IPS-11a (cell line): ENCODE data around the gene CBFA2T3.
"Not testable (repeated sequence)": the region's sequence is repeated elsewhere in the genome, so short reads cannot be mapped to it uniquely, and the experiment has no call there.

ENCODE experiments used
- H3K4me3 ChIP-seq: one replicate; pipeline ENCODE4 v1.5.1; 2013; ENCODE audit warnings: low read depth, low read length, control low read depth

The CBFA2T3 gene

DNA sequence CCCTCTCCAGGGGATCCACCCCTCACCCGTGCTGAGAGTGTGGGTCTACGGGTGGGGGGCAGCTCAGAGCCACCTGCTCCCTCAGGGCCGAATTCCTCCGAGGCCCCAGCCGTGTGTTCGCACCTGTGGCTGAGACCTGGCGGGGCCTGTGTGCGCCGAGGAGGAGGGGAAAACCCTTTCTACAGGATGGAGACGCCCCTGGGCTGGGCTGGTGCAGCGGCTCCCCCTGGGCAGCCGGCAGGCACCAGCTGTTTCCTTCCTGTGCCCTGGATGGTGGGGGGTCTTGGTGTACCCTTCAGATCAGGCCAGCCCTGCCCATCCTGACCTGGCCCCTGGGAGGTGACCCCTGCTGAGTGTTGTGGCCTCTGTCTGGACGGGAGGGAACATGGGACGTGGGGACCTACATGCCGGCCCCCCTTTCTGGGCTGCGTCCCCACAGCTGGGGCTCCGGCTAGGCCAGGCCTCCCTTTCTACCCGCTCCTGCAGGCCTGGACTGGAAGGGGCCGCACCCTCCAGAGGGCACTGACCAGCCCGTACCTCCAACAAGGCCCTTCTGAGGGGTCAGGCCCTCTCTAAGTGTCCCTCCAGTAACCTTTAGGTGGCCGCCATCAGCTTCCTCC is 82.2 kb downstream of the CBFA2T3 start:
- H3K4me3 ChIP-seq: no peak overlapping the region

DNA sequence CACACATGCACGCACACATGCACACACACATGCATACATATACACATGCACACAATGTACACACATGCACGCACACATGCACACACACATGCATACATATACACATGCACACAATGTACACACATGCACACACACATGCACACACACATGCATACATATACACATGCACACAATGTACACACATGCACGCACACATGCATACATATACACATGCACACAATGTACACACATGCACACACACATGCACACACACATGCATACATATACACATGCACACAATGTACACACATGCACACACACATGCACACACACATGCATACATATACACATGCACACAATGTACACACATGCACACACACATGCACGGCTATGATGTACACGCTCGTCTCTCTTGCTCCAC is 82.7 kb downstream of the CBFA2T3 start:
- not testable (repeated sequence) for H3K4me3 ChIP-seq

DNA sequence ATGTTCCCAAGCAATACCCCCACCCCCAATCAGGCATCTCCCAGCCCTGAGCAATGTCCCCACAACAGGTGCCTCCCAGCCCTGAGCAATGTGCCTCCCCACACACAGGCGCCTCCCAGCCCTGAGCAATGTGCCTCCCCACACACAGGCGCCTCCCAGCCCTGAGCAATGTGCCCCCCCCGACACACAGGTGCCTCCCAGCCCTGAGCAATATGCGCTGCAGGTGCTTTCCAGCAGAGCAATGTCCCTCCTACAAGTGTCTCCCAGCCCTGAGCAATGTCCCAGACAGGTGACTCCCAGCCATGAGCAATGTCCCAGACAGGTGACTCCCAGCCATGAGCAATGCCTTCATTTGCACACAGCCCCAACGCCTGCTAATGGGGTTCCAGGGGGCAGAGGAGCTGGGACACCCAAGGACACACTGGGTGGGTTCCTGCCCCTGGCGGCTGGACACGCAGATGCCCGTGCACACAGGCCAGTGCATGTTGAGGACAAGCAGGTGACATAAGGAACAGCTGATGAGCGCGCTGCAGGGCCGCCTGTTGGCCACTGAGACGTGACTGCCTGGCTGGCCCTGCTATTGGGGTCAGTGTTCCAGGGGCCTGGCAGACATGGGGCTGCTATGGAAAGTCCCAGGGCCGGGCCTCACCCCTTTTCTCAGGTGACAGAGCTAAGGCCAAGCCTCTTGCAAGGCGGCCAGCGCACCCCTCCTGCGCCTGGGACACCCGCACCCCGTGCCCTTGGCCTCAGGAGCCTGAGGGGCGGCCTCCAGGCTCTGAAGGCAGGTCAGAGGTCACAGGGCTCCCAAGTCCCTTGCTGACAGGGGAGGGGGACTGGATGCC is 83.7 kb downstream of the CBFA2T3 start:
- no peak overlapping the region for H3K4me3 ChIP-seq

DNA sequence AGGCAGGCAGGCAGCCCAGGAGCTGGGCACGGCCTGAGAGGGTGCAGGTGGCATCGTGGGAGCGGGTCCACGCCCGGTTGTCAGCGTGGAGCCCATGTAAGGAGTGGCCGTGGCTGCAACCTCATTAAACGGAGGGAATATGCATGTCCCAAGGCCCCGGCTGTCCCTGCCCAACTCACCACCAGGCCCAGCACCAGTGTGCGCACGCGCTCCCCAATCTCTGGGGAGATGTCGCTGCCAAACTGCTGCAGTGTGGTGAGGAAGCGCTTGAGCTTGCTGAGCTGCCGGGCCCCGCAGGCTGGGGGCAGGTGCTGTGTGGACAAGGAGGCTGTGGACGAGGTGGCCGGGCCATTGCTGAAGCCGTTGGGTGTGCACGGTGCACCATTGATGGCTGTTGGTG is 84.9 kb downstream of the CBFA2T3 start:
- H3K4me3 ChIP-seq: no peak overlapping the region

DNA sequence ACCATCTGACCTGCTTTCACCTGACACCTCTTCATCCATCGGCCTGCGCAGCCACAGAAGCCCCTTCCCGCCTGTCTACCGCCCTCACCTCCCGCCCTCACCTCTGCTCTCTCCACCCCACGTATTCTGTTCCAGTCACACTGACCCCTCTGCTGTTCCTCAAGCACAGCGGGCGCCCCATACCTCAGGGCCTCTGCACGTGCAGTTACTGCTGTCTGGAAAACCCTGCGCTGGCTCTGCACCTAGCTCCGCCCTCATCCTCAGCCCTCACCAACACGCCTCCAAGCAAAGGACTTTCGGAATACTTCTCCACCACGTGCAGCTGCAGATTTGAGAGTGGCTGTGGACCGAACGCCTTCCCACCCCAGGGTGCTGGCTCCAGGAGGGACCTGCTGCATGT is 85.9 kb downstream of the CBFA2T3 start:
- no peak overlapping the region for H3K4me3 ChIP-seq

DNA sequence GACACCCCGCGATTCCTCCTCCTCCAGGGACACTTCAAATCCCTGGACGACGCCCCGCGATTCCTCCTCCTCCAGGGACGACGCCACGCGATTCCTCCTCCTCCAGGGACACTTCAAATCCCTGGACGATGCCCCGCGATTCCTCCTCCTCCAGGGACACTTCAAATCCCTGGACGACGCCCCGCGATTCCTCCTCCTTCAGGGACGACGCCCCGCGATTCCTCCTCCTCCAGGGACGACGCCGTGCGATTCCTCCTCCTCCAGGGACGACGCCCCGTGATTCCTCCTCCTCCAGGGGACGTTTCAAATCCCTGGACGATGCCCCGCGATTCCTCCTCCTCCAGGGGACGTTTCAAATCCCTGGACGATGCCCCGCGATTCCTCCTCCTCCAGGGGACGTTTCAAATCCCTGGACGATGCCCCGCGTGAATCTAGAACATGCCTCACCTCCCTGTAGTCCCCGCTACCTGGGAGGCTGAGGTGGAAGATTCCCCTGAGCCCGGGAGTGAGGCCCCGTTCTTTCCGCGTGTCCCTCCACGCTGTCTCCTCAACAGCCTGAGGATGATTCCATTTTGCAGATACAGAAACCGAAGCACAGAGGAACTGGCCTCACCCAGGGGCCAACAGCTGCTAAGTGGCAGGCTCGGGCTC is 87.2 kb downstream of the CBFA2T3 start:
- H3K4me3 ChIP-seq: not testable (repeated sequence)

DNA sequence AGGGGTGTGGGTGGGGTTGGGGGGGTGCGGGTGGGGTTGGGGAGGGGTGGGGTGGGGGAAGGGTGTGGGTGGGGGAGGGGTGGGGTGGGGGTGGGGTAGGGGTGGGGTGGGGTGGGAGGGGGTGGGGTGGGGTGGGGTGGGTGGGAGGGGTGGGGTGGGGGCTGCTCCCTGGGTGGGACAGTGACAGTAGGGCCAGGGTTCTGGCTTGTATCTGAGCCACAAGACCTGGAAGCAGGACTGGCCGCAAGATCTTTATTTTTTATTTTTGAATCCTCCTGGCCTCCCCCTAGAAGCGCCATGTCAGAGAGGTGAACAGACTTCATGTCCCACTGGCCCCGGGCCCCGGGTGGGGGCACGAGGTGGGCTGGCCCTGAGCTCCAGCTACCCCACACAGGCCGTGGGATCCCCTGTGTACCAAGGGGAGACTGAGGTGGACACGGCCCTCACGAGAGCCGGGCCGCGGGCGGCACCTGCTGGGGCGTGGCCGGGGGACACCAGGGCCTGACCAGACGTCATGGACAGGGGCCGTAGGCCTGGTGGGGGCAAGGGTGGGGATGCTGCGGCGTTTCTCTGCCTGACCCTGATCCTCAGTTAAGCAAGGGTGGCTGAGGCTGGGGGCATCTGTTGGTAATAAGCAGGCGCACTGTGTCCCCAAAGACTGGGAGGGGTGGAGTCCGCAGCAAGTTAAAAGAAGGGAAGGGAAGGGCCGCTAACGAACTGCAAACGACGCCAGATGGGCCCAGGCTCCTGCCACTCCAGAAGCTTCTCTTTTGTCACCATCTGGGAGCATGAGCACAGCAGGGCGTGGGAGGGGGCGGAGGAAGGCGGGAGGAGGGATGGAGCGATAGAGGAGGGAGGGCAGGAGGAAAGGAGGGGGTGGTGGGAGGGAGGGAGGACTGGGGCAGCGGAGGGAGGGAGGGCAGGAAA is 88.3 kb downstream of the CBFA2T3 start:
- no peak overlapping the region for H3K4me3 ChIP-seq

DNA sequence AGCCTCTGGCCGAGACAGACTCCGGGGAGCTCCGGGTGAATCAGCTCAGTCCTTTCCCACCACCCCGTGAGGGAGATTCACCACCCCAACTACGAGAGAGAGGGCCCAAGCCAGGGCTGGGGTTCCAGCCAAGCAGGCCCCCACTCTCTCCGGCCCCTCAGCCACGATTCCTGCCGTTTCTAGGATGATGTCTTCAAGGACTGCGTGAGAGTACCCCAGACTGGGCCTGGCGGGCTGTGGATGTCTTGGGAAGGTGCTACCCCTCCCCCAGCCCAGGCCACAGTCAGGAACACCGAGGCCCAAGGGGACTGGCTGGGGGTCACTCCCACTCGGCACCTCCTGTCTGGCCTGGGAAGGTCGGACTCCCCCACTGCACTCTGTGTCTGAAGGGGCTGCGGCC is 89.0 kb downstream of the CBFA2T3 start:
- no peak overlapping the region for H3K4me3 ChIP-seq

DNA sequence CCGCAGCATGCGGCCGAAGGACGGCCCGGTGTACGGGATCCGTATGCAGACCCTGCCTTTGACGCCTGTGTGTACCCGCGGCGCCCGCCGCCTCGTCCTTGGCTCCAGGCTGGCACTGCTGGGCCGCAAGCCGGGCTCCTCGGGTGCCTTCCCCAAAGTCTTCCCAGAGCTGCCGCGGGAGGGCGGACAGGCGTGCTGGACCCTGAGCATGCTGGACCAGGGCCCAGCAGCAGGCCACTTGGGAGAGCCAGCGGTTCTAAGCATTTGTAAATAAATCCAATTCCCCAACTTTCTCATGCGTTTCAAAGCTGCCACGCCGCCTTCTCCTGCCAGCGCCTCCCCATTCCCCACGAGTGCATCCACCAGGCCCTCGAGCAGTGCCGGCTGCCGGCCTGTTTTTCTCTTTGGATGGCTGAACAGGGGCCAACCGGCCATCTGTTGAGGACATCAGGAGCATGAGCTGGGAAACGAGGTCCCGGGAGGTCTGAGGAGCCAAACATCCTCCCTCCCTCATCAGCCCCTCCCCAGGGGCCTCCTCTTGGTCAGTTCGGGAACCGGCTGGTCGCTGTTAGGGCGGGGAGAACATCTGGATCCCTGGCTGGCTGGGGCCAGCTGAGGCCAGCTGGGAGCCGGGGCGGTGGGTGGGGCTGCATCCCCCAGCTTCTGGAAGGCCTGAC is 90.0 kb downstream of the CBFA2T3 start:
- H3K4me3 ChIP-seq: no peak overlapping the region

DNA sequence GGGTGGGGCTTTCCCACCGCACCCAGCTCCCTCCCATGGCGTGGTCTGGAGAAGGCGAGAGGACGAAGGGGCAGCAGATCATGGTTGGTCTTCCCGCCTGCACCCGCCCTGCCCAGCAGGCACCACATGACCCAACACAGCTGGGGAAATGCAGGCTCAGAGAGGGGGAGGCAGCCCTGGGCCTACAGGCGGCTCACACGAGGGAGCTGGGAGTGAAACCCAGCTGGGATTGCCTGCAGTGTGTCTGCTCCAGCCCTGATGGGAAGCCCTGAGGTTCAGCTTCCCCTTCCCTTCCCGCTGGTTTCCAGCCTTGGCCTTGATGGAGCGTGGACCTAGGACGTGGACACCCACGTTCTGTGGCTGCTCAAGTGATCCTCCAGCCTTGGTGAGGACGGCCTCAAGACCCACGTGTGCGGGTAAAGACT is 90.6 kb downstream of the CBFA2T3 start:
- H3K4me3 ChIP-seq: no peak overlapping the region

DNA sequence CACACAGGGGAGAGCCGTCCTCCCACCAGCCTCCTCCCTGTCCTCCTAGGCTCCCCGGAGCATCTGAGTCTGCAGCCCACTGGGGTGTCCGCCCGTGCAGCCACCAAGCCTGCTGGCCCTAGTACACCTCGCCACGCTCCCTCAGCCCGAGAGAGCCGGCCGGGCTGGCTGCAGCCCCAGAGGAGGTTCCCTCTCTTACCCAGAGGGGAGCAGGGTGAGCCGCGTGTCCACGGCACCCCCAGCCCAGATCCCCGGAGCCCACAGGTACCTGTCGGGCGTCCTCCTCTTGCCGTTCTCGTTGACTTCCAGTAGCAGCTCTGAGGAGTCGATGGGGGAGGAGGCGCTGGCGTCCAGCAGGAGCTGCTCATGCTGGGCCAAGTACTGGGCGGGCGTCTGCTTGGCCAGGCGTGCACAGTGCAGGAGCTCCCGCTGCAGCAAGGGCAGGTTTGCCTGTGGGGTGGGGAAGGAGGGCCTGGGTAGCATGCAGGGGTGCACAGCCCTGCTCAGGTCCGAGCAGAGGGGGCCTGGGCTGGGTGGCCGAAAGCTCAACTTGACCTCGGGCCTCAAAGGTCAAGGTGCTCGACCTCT is 91.2 kb downstream of the CBFA2T3 start:
- H3K4me3 ChIP-seq: no peak overlapping the region

DNA sequence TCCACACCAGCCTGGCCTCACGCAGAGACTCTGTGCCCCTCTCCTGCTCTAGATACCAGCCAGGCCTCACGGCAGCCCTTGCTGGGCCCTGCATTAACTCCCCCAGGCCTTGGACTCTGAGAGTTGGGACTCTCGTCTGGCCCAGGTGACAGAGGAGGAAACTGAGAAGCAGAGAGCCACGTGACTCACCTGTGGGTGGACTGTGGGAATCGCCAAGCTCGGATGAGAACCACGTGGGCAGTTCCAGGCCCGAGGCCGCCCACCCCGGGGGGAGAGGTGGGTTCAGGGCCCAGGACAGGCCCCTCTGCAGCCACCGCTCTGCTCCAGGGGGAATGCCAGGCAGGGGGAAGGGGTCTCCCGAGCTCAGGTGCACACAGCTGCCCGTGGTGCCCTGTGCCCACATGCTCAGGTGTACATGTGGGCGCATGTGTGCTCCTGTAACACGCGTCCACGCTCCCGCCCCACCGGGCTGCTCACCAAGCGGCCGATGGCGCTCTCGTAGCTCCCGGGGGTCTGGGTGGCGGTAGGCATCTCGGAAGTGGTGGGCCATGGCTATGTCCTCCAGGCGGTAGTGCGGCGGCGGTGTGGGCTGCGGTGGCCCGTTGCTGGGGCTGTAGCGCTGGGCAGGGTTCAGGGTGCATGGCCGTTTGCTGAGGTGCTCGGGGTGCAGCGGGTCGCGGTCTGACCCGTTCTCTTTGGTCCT is 92.3 kb downstream of the CBFA2T3 start:
- H3K4me3 ChIP-seq: no peak overlapping the region

DNA sequence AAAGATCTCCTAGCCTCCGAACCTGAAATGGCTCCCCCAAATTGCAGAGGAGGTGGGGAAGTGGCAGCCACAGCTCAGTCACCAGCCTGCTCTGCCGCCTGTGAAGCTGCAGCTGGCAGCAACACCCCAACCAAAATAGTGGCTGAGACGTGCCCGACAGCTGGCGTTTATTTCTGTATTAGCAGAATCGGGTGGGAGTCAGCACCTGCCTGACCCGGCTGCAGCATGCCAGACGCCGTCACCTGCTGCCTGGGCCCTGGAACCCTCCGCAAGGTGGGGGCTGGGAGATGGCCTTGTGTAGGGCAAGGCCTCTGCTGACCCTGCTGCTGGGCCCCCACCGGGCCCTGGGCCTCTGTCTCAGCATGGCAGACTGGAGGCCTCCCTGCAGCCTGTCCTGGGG is 93.1 kb downstream of the CBFA2T3 start:
- no peak overlapping the region for H3K4me3 ChIP-seq

DNA sequence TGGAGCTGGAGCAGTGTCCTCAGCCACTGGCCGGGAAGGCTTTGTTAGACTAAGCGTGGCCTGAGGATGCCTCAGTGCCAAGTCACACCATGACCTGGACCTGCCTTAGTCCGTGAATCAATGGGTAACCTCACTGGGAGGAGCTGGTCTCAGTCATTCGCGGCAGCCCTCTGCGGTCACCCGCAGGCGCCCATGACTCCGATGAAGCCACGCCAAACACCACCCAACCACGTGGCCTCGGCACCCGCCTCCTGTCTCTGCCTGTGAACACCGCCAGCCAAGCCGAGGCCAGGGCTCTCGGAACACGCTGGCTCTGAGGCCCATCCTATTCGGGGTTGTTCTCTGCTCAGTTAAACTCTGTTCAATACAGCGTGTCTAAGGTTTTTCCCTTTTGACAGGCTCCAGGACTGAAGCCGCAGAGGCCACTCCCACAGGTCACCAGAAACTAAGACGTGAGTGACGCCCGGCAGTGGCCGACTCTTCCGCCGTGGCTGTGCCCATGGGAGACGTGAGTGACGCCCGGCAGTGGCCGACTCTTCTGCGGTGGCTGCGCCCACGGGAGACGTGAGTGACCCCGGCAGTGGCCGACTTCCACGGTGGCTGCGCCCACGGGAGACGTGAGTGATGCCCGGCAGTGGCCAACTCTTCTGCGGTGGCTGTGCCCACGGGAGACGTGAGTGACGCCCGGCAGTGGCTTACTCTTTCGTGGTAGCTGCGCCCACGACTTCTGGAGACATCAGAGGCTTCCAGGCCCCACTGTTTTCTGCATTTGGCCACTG is 93.7 kb downstream of the CBFA2T3 start:
- no peak overlapping the region for H3K4me3 ChIP-seq

DNA sequence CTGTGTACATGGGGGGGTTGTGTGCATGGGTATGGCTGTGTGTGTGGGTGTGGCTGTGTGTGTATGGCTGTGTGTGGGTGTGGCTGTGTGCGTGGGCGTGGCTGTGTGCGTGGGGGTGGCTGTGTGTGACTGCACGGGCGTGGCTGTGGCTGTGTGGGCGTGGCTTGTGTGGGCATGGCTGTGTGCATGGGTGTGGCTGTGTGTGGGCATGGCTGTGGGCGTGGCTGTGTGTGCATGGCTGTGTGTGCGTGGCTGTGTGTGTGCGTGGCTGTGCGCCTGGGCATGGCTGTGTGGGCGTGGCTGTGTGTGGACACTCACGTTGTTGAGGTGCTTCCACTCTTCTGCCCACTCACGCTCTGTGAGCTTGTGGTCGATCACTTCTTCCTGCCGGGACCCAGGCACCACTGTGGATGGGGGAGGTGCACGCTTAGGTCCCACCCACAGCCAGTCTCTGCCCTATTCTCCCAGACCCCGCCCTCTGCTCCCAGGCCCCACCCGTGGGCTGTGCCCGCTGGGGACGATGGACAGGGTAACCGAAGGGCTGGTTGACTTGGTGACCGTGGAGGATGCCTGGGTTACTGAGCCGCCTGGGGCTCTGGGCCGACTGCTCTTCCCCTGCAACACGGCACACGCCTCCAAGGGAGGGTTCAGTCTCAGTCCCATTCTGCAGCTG is 94.5 kb downstream of the CBFA2T3 start:
- no peak overlapping the region for H3K4me3 ChIP-seq

DNA sequence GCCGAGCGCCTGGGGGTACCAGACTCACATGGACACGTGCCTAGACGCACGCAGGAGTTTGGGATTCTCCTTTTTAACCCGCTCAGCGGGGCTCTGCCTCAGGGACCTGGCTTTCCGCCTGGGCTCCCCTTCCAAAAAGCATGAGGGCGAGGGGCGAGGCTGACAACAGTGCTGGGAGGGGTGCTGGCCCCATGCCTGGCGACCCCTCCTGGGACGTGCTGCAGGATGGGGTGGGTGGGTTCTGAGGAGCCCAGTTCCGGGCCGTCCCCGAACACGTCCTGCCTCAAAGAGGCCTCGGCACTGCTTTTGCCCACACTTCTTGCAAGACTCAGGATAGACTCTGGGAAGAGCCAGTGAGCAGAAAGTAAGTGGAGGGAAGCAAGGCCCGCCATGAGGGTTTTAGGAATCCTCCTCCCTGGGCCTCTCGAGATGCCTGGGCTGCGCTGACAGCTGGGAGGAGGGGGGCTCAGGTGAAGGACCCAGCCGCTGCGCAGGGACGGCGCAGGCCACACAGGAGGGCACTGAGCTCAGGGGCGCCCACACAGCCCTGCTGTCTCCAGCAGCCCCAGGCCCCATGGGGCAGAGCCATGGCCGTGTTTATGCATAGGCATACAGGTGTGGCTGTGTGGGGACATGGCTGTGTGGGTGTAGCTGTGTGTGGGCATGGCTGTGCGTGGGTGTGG is 95.2 kb downstream of the CBFA2T3 start:
- H3K4me3 ChIP-seq: no peak overlapping the region

DNA sequence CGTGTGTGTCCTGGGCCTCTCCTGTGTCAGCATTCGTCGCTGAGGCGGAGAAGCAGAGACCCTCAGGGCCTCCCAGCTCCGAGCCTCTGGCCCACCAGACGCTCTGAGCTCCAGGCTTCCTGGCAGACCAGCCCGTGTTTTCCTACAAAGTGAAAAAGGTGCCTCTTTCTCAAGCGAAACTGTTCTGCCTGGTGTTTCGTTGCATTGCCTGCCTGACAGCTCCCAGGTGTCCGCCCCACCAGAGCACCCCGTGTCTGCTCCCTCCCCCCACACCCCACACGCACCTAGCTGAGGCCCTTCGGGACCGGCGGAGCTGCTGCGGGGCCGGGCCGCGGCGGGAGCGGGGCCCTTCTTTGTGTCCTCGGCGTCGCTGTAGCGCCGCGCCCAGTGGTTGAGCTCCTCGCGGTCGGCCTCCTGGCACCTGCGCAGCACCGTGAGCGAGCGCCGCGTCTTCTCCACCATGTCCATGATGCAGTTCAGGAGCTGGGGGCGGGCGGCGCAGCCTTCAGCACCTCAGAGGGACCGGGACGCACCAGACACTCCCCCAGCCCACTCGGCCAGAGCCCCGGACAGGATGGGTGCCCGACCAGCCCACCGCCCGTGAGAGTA is 95.9 kb downstream of the CBFA2T3 start:
- no peak overlapping the region for H3K4me3 ChIP-seq
